Stomach (tissue), 4 donors: ENCODE data around the gene CDC42BPB.

ENCODE experiments used
- EP300 ChIP-seq: sonication (generic); formaldehyde crosslinking; IDR thresholded peaks from one replicate; pipeline ENCODE4 v1.6.1; 2017; ENCODE audit warnings: antibody characterized with exemption
- TF ChIP-seq, protein P1 (sequence below), 7 experiments: fragments of 450-650 bp in 4 of 7; fragments of 200-600 bp in 3 of 7; sonication (generic) in 3 of 7; IDR thresholded peaks; one replicate each; pipeline ENCODE4 v1.5.1; 2016 to 2019; ENCODE audit warnings: antibody characterized with exemption in 7 of 7, control low read depth in 2 of 7, mild to moderate bottlenecking in 1 of 7

DNA sequence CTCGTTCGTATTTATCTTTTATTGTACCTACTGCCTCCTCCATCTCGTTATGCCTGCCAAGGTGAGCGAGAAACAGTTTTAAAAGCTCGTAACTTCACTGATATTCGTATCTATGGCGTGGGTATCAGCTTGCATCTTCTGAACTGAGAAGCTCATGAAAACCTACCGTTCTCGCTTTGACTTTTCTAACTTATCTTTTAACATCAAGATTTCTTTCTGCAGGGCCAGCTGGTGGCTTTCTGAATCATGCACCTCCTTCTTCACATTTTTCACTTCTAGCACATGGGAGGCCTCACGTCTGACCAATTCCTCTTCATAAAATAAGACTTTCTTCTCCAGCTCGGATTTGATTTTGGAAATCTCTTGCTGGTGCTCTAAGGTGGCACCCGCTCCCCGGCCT is 89.0 kb downstream of the CDC42BPB start:
- TF ChIP-seq, protein P1, sequence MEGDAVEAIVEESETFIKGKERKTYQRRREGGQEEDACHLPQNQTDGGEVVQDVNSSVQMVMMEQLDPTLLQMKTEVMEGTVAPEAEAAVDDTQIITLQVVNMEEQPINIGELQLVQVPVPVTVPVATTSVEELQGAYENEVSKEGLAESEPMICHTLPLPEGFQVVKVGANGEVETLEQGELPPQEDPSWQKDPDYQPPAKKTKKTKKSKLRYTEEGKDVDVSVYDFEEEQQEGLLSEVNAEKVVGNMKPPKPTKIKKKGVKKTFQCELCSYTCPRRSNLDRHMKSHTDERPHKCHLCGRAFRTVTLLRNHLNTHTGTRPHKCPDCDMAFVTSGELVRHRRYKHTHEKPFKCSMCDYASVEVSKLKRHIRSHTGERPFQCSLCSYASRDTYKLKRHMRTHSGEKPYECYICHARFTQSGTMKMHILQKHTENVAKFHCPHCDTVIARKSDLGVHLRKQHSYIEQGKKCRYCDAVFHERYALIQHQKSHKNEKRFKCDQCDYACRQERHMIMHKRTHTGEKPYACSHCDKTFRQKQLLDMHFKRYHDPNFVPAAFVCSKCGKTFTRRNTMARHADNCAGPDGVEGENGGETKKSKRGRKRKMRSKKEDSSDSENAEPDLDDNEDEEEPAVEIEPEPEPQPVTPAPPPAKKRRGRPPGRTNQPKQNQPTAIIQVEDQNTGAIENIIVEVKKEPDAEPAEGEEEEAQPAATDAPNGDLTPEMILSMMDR (IDR thresholded peaks at IDR 0.05): no peak
- TF ChIP-seq EP300: no peak
